Left cardiac atrium (tissue), 4 donors: ENCODE data around the gene CYP27C1. TPM values are rescaled to one million over a fixed set of nuclear protein-coding genes. Genes with fewer than 3 reads are reported as not detected.
A peak's percentile ranks its signal among the peaks of the same experiment; 100 is the strongest.
"Not testable (repeated sequence)": the region's sequence is repeated elsewhere in the genome, so short reads cannot be mapped to it uniquely, and the experiment has no call there.

ENCODE experiments used
- ATAC-seq, 2 donors: fragments of 200-7000 bp; cut with Tn5 transposase; one replicate each; pipeline ENCODE4 v1.9.1; 2020; ENCODE audit warnings: mild to moderate bottlenecking in 2 of 2, moderate library complexity in 2 of 2
- DNase-seq: peaks from one replicate; pipeline ENCODE4 v3.0.0-alpha.2; 2020
- intact Hi-C, 2 donors: fragments of 100-400 bp; cut with DNase I; formaldehyde crosslinking; loops; one replicate each; pipeline versions ENCODE4 v1.14.1 to v1.15.1; 2022 to 2023
- long read RNA-seq: library from polyadenylated mRNA; unstranded; transcript quantifications from one replicate; pipeline ENCODE4 v2.0.0, GENCODE V29; 2021
- total RNA-seq, 2 donors: library from RNA; stranded (reverse); fragmentation: NEBNext Ultra II Directional; extraction: Animal tissue kit (Norgen Biotek cat#: 25700); gene quantifications; one replicate each; pipeline ENCODE4 v1.2.1, GENCODE V29; 2021
- donor health status: DM: no; HTN: yes; CAD: no.
- donor health status: DM: no; HTN: yes; CAD: no; lungs with severe emphysema.
- donor health status: DM: yes; HTN: yes; CAD: no.
- donor health status: Dilated cardiomyopathy.

CYP27C1 gene
- total RNA-seq, result under 1 TPM; 0.21 TPM
- long read RNA-seq, result 0 reads

GRCh38 chr2:127220102-127220767, at the start of gene CYP27C1:
Gene CYP27C1, minus strand, starts transcription at chr2:127220299. Its CDS starts 29 bp downstream, at chr2:127220270.
- ATAC-seq (peak; percentile 39 to 50), DNase-seq (no peak)
- intact Hi-C loops, result no loop called here

GRCh38 chr2:127261804-127262406, 41.8 kb upstream of the CYP27C1 start:
- ATAC-seq (no peak), DNase-seq (no peak)
- intact Hi-C loops, result no loop called here

- intact Hi-C loops, result no loop called here
- no peak for DNase-seq
- ATAC-seq, result no peak
Observed at GRCh38 chr2:127259355-127259754, 39.3 kb upstream of the CYP27C1 start.

- no peak for DNase-seq
- no peak for ATAC-seq
- intact Hi-C loops, result no loop called here
Observed at GRCh38 chr2:127256866-127257265, 36.8 kb upstream of the CYP27C1 start.

- intact Hi-C loops, result no loop called here
- no peak for DNase-seq
- ATAC-seq, result no peak
Observed at GRCh38 chr2:127256381-127256780, 36.3 kb upstream of the CYP27C1 start.

- ATAC-seq (no peak), DNase-seq (no peak)
- intact Hi-C loops, result no loop called here
Observed at GRCh38 chr2:127255721-127256120, 35.6 kb upstream of the CYP27C1 start.

- ATAC-seq (peak in 1 of 2 donors; percentile 43), DNase-seq (no peak)
- intact Hi-C loops, result no loop called here
Observed at GRCh38 chr2:127255146-127255545, 35.0 kb upstream of the CYP27C1 start.

GRCh38 chr2:127254386-127254981, 34.4 kb upstream of the CYP27C1 start:
- ATAC-seq (no peak), DNase-seq (no peak)
- intact Hi-C loops, result no loop called here

GRCh38 chr2:127241184-127241583, 21.1 kb upstream of the CYP27C1 start:
- DNase-seq, ATAC-seq, intact Hi-C loops: not testable (repeated sequence)

GRCh38 chr2:127239395-127239794, 19.3 kb upstream of the CYP27C1 start:
- intact Hi-C loops, result no loop called here
- ATAC-seq (no peak), DNase-seq (no peak)

GRCh38 chr2:127237768-127238167, 17.7 kb upstream of the CYP27C1 start:
- ATAC-seq, DNase-seq, intact Hi-C loops: not testable (repeated sequence)

- ATAC-seq (no peak), DNase-seq (no peak)
- intact Hi-C loops, result no loop called here
Observed at GRCh38 chr2:127235082-127235702, 15.1 kb upstream of the CYP27C1 start.

- intact Hi-C loops, result no loop called here
- ATAC-seq (no peak), DNase-seq (no peak)
Observed at GRCh38 chr2:127233710-127234109, 13.6 kb upstream of the CYP27C1 start.

GRCh38 chr2:127231130-127231865, 11.2 kb upstream of the CYP27C1 start:
- intact Hi-C loops, result no loop called here
- ATAC-seq (peak in 1 of 2 donors; percentile 84), DNase-seq (no peak)

GRCh38 chr2:127229555-127229954, 9.5 kb upstream of the CYP27C1 start:
- no peak for ATAC-seq
- no peak for DNase-seq
- intact Hi-C loops, result no loop called here

- intact Hi-C loops, result no loop called here
- no peak for ATAC-seq
- DNase-seq, result no peak
Observed at GRCh38 chr2:127228102-127228501, 8.0 kb upstream of the CYP27C1 start.

- intact Hi-C loops, result not testable (repeated sequence)
Observed at GRCh38 chr2:127227264-127227660, 7.2 kb upstream of the CYP27C1 start.

GRCh38 chr2:127226520-127227263, 6.6 kb upstream of the CYP27C1 start:
- intact Hi-C loops, result no loop called here
- DNase-seq (no peak), ATAC-seq (peak in 1 of 2 donors; percentile 29)

More at GRCh38 chr2:127227264-127227660, 7.2 kb upstream of the CYP27C1 start:
- not testable (repeated sequence) for DNase-seq, ATAC-seq

GRCh38 chr2:127226132-127226519, 6.0 kb upstream of the CYP27C1 start:
- DNase-seq (no peak), ATAC-seq (no peak)
- intact Hi-C loops, result no loop called here
